B cell (primary cell): ENCODE measurements around the gene PAPOLB. TPM values are rescaled to one million over a fixed set of nuclear protein-coding genes. Genes with fewer than 3 reads are reported as not detected.

ENCODE experiments used
- ATAC-seq: fragments of 200-7000 bp; cut with Tn5 transposase; one replicate; pipeline ENCODE4 v1.10.0; 2021; ENCODE audit warnings: low read depth, mild to moderate bottlenecking, moderate number of reproducible peaks, moderate library complexity
- CTCF ChIA-PET: fragments of 350-600 bp; sonication (Branson Sonifier 250); formaldehyde crosslinking; loops from one replicate; lab custom pipeline; 2021; ENCODE audit warnings: antibody characterized with exemption, inconsistent platforms; lab: Charles Lee
- POLR2A ChIA-PET: fragments of 350-600 bp; sonication (Branson Sonifier 250); formaldehyde crosslinking; loops from one replicate; lab custom pipeline; 2021; ENCODE audit warnings: antibody characterized with exemption; lab: Charles Lee
- DNase-seq: peaks from one replicate; pipeline ENCODE4 v3.0.0; 2013
- H2AFZ ChIP-seq: 2 replicates; pipeline ENCODE4 v1.6.1; 2012; ENCODE audit warnings: mild to moderate bottlenecking, low read depth, low read length; ENCODE audit not compliant: insufficient read depth, poor library complexity, severe bottlenecking
- H3K27ac ChIP-seq, 2 donors: 1 replicate in 1 of 2; 2 replicates in 1 of 2; pipeline ENCODE4 v1.5.1; 2012 to 2013; ENCODE audit warnings: low read length in 2 of 2, mild to moderate bottlenecking in 2 of 2, moderate library complexity in 1 of 2
- H3K27me3 ChIP-seq, 4 experiments: fragments of 200-600 bp in 1 of 4; sonication (generic) in 1 of 4; replicated peaks in 1 of 4; 1 replicate in 2 of 4; 2 replicates in 2 of 4; pipeline versions ENCODE4 v1.6.1 to v1.7.0; 2013 to 2016; ENCODE audit warnings: low read length in 3 of 4, mild to moderate bottlenecking in 2 of 4, mixed read lengths in 1 of 4, moderate library complexity in 1 of 4; ENCODE audit not compliant: insufficient read depth in 4 of 4, control insufficient read depth in 3 of 4; ENCODE audit errors: control extremely low read depth in 1 of 4
- H3K36me3 ChIP-seq, 2 experiments: replicated peaks in 1 of 2; 1 replicate in 1 of 2; 2 replicates in 1 of 2; pipeline versions ENCODE4 v1.6.1 to v1.7.1; 2013; ENCODE audit warnings: low read length in 1 of 2; ENCODE audit not compliant: insufficient read depth in 2 of 2, control insufficient read depth in 1 of 2; ENCODE audit errors: control extremely low read depth in 1 of 2, extremely low read depth in 1 of 2
- H3K4me1 ChIP-seq, 2 donors: fragments of 200-600 bp in 1 of 2; sonication (generic) in 1 of 2; 1 replicate in 1 of 2; 2 replicates in 1 of 2; pipeline versions ENCODE4 v1.5.1 to v1.6.1; 2013 to 2017; ENCODE audit warnings: low read length in 2 of 2; ENCODE audit not compliant: control insufficient read depth in 2 of 2, insufficient read depth in 2 of 2
- H3K4me2 ChIP-seq: replicated peaks from 2 replicates; pipeline ENCODE3; 2012; ENCODE audit warnings: mild to moderate bottlenecking, low read depth, low read length; ENCODE audit not compliant: poor library complexity, severe bottlenecking
- H3K4me3 ChIP-seq, 5 experiments: fragments of 200-600 bp in 1 of 5; sonication (generic) in 1 of 5; 1 replicate in 3 of 5; 2 replicates in 2 of 5; pipeline versions ENCODE4 v1.5.1 to v1.7.0; 2011 to 2016; ENCODE audit warnings: low read length in 4 of 5, mild to moderate bottlenecking in 4 of 5, low read depth in 2 of 5, control low read depth in 1 of 5, moderate library complexity in 1 of 5; ENCODE audit not compliant: insufficient read depth in 1 of 5; ENCODE audit errors: control extremely low read depth in 1 of 5, extremely low read depth in 1 of 5
- H3K79me2 ChIP-seq: fragments of 200-600 bp; sonication (generic); one replicate; pipeline ENCODE4 v1.6.0; 2016; ENCODE audit warnings: low read length; ENCODE audit not compliant: control insufficient read depth, insufficient read depth
- H3K9ac ChIP-seq: fragments of 200-600 bp; sonication (generic); 2 replicates; pipeline ENCODE4 v1.6.1; 2017; ENCODE audit warnings: mild to moderate bottlenecking, low read length, moderate library complexity
- H3K9me3 ChIP-seq, 3 donors: one replicate each; pipeline versions ENCODE4 v1.6.1 to v1.7.1; 2013; ENCODE audit warnings: low read length in 2 of 3; ENCODE audit not compliant: control insufficient read depth in 2 of 3, insufficient read depth in 1 of 3; ENCODE audit errors: control extremely low read depth in 1 of 3
- H4K20me1 ChIP-seq: 2 replicates; pipeline ENCODE4 v1.6.0; 2012; ENCODE audit warnings: mild to moderate bottlenecking, low read length; ENCODE audit not compliant: insufficient read depth, control insufficient read depth, poor library complexity, severe bottlenecking
- H3K27ac Mint-ChIP-seq: one replicate; pipeline ENCODE4 v1.8.0; 2021; ENCODE audit warnings: mixed read lengths
- H3K27me3 Mint-ChIP-seq: one replicate; pipeline ENCODE4 v1.8.0; 2021; ENCODE audit warnings: mixed read lengths
- H3K4me1 Mint-ChIP-seq: one replicate; pipeline ENCODE4 v1.8.0; 2021; ENCODE audit warnings: mixed read lengths
- H3K4me3 Mint-ChIP-seq: one replicate; pipeline ENCODE4 v1.8.0; 2021; ENCODE audit warnings: mixed read lengths
- H3K9me3 Mint-ChIP-seq: one replicate; pipeline ENCODE4 v1.8.0; 2022; ENCODE audit warnings: mixed read lengths; ENCODE audit not compliant: insufficient read depth
- CTCF ChIP-seq: fragments of 200-600 bp; IDR thresholded peaks from one replicate; pipeline ENCODE4 v1.8.0; 2022; ENCODE audit warnings: antibody characterized with exemption, mild to moderate bottlenecking
- EZH2 ChIP-seq: IDR thresholded peaks from 2 replicates; pipeline ENCODE4 v1.6.1; 2012; ENCODE audit warnings: borderline replicate concordance, low read depth, mild to moderate bottlenecking, moderate library complexity, low read length; ENCODE audit not compliant: insufficient read depth, poor library complexity, severe bottlenecking
- WGBS: methylation state at CpG from one replicate; pipeline ENCODE4 v1.1.5; 2013; ENCODE audit warnings: missing lambda C conversion rate; ENCODE audit not compliant: insufficient coverage; 5-methylcytosine and 5-hydroxymethylcytosine counted together
- intact Hi-C: fragments of 100-400 bp; cut with micrococcal nuclease; formaldehyde crosslinking; loops from one replicate; pipeline ENCODE4 v1.10.0; 2022
- polyA plus RNA-seq: library from polyadenylated mRNA; depleted of rRNA; stranded (reverse); fragments of >200 nt; gene quantifications from 2 replicates; pipeline ENCODE4 v1.2.3, GENCODE V29; 2012
- total RNA-seq, 2 donors: library from RNA; stranded (reverse); fragments of 120-200 nt in 1 of 2; gene quantifications; 1 replicate in 1 of 2; 2 replicates in 1 of 2; pipeline versions ENCODE4 v1.2.3 to v1.2.4, GENCODE V29; 2013 to 2022

The PAPOLB gene
- total and polyA plus RNA-seq, 2 donors (not counting 1 experiment from before 2014, with no cell fraction given) = not detected

- WGBS = 88% methylated on average over 30 of the region's 30 CpGs
- Mint-ChIP-seq H3K9me3 (no peaks in the 10 kb centered on the region), H3K4me3 (no peak overlapping the region), H3K27me3 (no peaks in the 10 kb centered on the region), H3K4me1 (no peaks in the 10 kb centered on the region), H3K27ac (no peak overlapping the region)
- Histone ChIP-seq H2AFZ (no peak overlapping the region), H3K9me3 (no peaks in the 10 kb centered on the region), H3K36me3 (no peaks in the 10 kb centered on the region), H3K27ac (no peak overlapping the region), H3K4me2 (no peak overlapping the region), H3K27me3 (no peaks in the 10 kb centered on the region), H3K9ac (no peak overlapping the region), H4K20me1 (no peaks in the 10 kb centered on the region), H3K4me1 (no peaks in the 10 kb centered on the region), H3K4me3 (no peak overlapping the region), H3K79me2 (no peaks in the 10 kb centered on the region)
- ATAC-seq (no peak), DNase-seq (no peak)
- intact Hi-C loops = no loop called here
- ChIA-PET POLR2A (no interaction called here), CTCF (interaction anchor here (0.6 kb wide), 1 partner anchor 323 kb away, joined by 3 read pairs; no protein-coding TSS in a partner anchor)
- TF ChIP-seq EZH2 (no peak), CTCF (no peak)
Observed at GRCh38 chr7:4837803-4838625, 23.8 kb downstream of the PAPOLB start.

- Histone ChIP-seq H3K9me3 (no peaks in the 10 kb centered on the region), H3K27me3 (no peaks in the 10 kb centered on the region), H4K20me1 (no peaks in the 10 kb centered on the region), H3K36me3 (no peaks in the 10 kb centered on the region), H3K79me2 (no peaks in the 10 kb centered on the region), H3K4me3 (no peak overlapping the region), H3K4me2 (no peak overlapping the region), H3K27ac (no peak overlapping the region), H3K9ac (no peak overlapping the region), H2AFZ (no peak overlapping the region), H3K4me1 (no peaks in the 10 kb centered on the region)
- H3K27ac Mint-ChIP-seq = no peak overlapping the region
- intact Hi-C loops = no loop called here
- ChIA-PET POLR2A (no interaction called here), CTCF (no interaction called here)
- DNase-seq = no peak
- no peaks in the 10 kb centered on the region for H3K27me3 Mint-ChIP-seq
- H3K4me1 Mint-ChIP-seq = no peaks in the 10 kb centered on the region
- no peaks in the 10 kb centered on the region for H3K9me3 Mint-ChIP-seq
- TF ChIP-seq CTCF (no peak), EZH2 (no peak)
- no peak for ATAC-seq
- 70% methylated on average over 22 of the region's 22 CpGs for WGBS
- no peak overlapping the region for H3K4me3 Mint-ChIP-seq
Observed at GRCh38 chr7:4837041-4837802, 24.6 kb downstream of the PAPOLB start.
